Thyroid gland (tissue), 4 donors: ENCODE measurements around the gene GANC.

Experiments used
- POLR2A ChIP-seq, 2 donors: fragments of 450-650 bp; IDR thresholded peaks; one replicate each; pipeline ENCODE4 v1.6.1; 2017; ENCODE audit warnings: antibody characterized with exemption in 2 of 2, mild to moderate bottlenecking in 2 of 2, moderate library complexity in 1 of 2
- TF ChIP-seq, protein P1 (sequence below), 6 experiments: fragments of 200-600 bp in 3 of 6; fragments of 450-650 bp in 3 of 6; sonication (generic) in 3 of 6; IDR thresholded peaks; one replicate each; pipeline ENCODE4 v1.5.1; 2016 to 2019; ENCODE audit warnings: antibody characterized with exemption in 6 of 6, mild to moderate bottlenecking in 2 of 6, inconsistent platforms in 1 of 6, moderate library complexity in 1 of 6

DNA sequence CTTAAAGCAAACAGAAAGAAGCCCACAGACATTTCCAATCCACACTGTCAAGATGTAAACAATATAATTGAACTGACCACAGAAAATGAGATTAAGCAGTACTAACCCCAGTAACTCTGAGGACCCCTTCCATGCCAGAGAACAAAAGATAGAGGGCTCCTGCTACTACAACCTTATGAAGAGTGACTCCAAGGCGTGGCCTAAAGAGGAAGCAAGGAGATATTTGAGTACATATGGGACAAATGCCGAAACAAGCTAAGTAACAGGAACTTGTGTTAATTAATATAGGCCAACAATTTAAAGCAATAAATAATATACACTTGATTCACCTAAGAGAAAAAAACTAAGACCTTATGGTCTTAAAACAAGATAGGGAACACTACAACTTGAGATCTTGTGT is 39.9 kb upstream of the GANC start:
- TF ChIP-seq, protein P1, sequence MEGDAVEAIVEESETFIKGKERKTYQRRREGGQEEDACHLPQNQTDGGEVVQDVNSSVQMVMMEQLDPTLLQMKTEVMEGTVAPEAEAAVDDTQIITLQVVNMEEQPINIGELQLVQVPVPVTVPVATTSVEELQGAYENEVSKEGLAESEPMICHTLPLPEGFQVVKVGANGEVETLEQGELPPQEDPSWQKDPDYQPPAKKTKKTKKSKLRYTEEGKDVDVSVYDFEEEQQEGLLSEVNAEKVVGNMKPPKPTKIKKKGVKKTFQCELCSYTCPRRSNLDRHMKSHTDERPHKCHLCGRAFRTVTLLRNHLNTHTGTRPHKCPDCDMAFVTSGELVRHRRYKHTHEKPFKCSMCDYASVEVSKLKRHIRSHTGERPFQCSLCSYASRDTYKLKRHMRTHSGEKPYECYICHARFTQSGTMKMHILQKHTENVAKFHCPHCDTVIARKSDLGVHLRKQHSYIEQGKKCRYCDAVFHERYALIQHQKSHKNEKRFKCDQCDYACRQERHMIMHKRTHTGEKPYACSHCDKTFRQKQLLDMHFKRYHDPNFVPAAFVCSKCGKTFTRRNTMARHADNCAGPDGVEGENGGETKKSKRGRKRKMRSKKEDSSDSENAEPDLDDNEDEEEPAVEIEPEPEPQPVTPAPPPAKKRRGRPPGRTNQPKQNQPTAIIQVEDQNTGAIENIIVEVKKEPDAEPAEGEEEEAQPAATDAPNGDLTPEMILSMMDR (IDR thresholded peaks at IDR 0.05): no peak
- no peak for TF ChIP-seq POLR2A (IDR thresholded peaks at IDR 0.05)
